ENCODE results near the gene SIGLEC10. TPM values are rescaled to one million over a fixed set of nuclear protein-coding genes. Genes with fewer than 3 reads are reported as not detected.

The SIGLEC10 gene
- total RNA-seq, 1 experiment from 2014 or later = not detected

- no peak overlapping the region for H3K4me3 Mint-ChIP-seq (ENCODE audit: unreplicated experiment)
- Histone ChIP-seq H3K9me3 (no peaks in the 10 kb centered on the region), H3K4me3 (ENCODE audit: low read depth, low read length) (no peak overlapping the region), H3K4me1 (peaks cover 7% of the 10 kb centered on the region), H3K36me3 (ENCODE audit: control insufficient read depth, insufficient read depth, low read length) (no peaks in the 10 kb centered on the region), H3K27me3 (replicated peaks; ENCODE audit: control insufficient read depth, insufficient read depth, low read length) (no peaks in the 10 kb centered on the region)
- no TSS peak for BruUV-seq (replicated peaks)
- peaks cover 15% of the 10 kb centered on the region for H3K27me3 Mint-ChIP-seq (ENCODE audit: insufficient read depth, unreplicated experiment)
- no peak for DNase-seq
- CTCF ChIA-PET = no interaction called here
- H3K36me3 Mint-ChIP-seq (ENCODE audit: insufficient read depth, unreplicated experiment) = no peaks in the 10 kb centered on the region
- H3K27ac Mint-ChIP-seq (ENCODE audit: unreplicated experiment) = no peak overlapping the region
- no peaks in the 10 kb centered on the region for H3K4me1 Mint-ChIP-seq (ENCODE audit: low read depth, unreplicated experiment)
- H3K9me3 Mint-ChIP-seq (ENCODE audit: unreplicated experiment) = no peaks in the 10 kb centered on the region
- POLR2A ChIA-PET = no interaction called here
- TF ChIP-seq CTCF (IDR thresholded peaks at IDR 0.05; ENCODE audit: insufficient read depth in 1 of 2, low read depth in 1 of 2, low read length in 1 of 2, severe bottlenecking in 1 of 2, unreplicated experiment in 1 of 2) = no peak
- intact Hi-C loops (cut with micrococcal nuclease; ENCODE audit: unreplicated experiment) = no loop called here
Measured at GRCh38 chr19:51439021-51439465, 21.6 kb upstream of the SIGLEC10 start.

- Histone ChIP-seq H3K4me1 (peaks cover 6% of the 10 kb centered on the region), H3K27me3 (replicated peaks; ENCODE audit: control insufficient read depth, insufficient read depth, low read length) (no peaks in the 10 kb centered on the region), H3K4me3 (ENCODE audit: low read depth, low read length) (no peak overlapping the region), H3K36me3 (ENCODE audit: control insufficient read depth, insufficient read depth, low read length) (no peaks in the 10 kb centered on the region), H3K9me3 (no peaks in the 10 kb centered on the region)
- H3K36me3 Mint-ChIP-seq (ENCODE audit: insufficient read depth, unreplicated experiment) = no peaks in the 10 kb centered on the region
- BruUV-seq (replicated peaks) = no TSS peak
- H3K9me3 Mint-ChIP-seq (ENCODE audit: unreplicated experiment) = no peaks in the 10 kb centered on the region
- no peak overlapping the region for H3K4me3 Mint-ChIP-seq (ENCODE audit: unreplicated experiment)
- CTCF ChIA-PET = no interaction called here
- POLR2A ChIA-PET = no interaction called here
- H3K27me3 Mint-ChIP-seq (ENCODE audit: insufficient read depth, unreplicated experiment) = peaks cover 16% of the 10 kb centered on the region
- intact Hi-C loops (cut with micrococcal nuclease; ENCODE audit: unreplicated experiment) = no loop called here
- no peak overlapping the region for H3K27ac Mint-ChIP-seq (ENCODE audit: unreplicated experiment)
- TF ChIP-seq CTCF (IDR thresholded peaks at IDR 0.05; ENCODE audit: insufficient read depth in 1 of 2, low read depth in 1 of 2, low read length in 1 of 2, severe bottlenecking in 1 of 2, unreplicated experiment in 1 of 2) = no peak
- H3K4me1 Mint-ChIP-seq (ENCODE audit: low read depth, unreplicated experiment) = no peaks in the 10 kb centered on the region
- DNase-seq = no peak
Measured at GRCh38 chr19:51434456-51434855, 17.0 kb upstream of the SIGLEC10 start.

GRCh38 chr19:51433043-51433442 is 15.6 kb upstream of the SIGLEC10 start:
- CTCF ChIA-PET = no interaction called here

More at GRCh38 chr19:51433043-51433442, 15.6 kb upstream of the SIGLEC10 start:
- H3K9me3 ChIP-seq = no peaks in the 10 kb centered on the region
- POLR2A ChIA-PET = no interaction called here
- no peaks in the 10 kb centered on the region for H3K27me3 ChIP-seq (replicated peaks; ENCODE audit: control insufficient read depth, insufficient read depth, low read length)
- Mint-ChIP-seq H3K36me3 (ENCODE audit: insufficient read depth, unreplicated experiment) (no peaks in the 10 kb centered on the region), H3K4me1 (ENCODE audit: low read depth, unreplicated experiment) (no peaks in the 10 kb centered on the region), H3K4me3 (ENCODE audit: unreplicated experiment) (no peak overlapping the region), H3K9me3 (ENCODE audit: unreplicated experiment) (peaks cover 10% of the 10 kb centered on the region), H3K27me3 (ENCODE audit: insufficient read depth, unreplicated experiment) (peaks cover 27% of the 10 kb centered on the region), H3K27ac (ENCODE audit: unreplicated experiment) (no peak overlapping the region)
- no peak for DNase-seq
- H3K4me3 ChIP-seq (ENCODE audit: low read depth, low read length) = no peak overlapping the region
- no peaks in the 10 kb centered on the region for H3K36me3 ChIP-seq (ENCODE audit: control insufficient read depth, insufficient read depth, low read length)
- TF ChIP-seq CTCF (IDR thresholded peaks at IDR 0.05; ENCODE audit: insufficient read depth in 1 of 2, low read depth in 1 of 2, low read length in 1 of 2, severe bottlenecking in 1 of 2, unreplicated experiment in 1 of 2) = no peak
- no TSS peak for BruUV-seq (replicated peaks)
- no peaks in the 10 kb centered on the region for H3K4me1 ChIP-seq
- intact Hi-C loops (cut with micrococcal nuclease; ENCODE audit: unreplicated experiment) = no loop called here
